ENCODE measurements around the gene SYNPO. TPM values are rescaled to one million over a fixed set of nuclear protein-coding genes. Genes with fewer than 3 reads are reported as not detected.

The SYNPO gene
- total RNA-seq, 1 donor from 2014 or later = 829 TPM

Other genes with a start within 250 kb of the SYNPO start
- gene CD74, start 227.8 kb upstream of the SYNPO start, total RNA-seq = 239 TPM
- 852 TPM for gene RPS14, start 190.9 kb upstream of the SYNPO start, total RNA-seq
- gene NDST1, start 132.5 kb upstream of the SYNPO start, total RNA-seq = 67.6 TPM
- 10.0 TPM for gene MYOZ3, start 20.6 kb downstream of the SYNPO start, total RNA-seq
- gene RBM22, start 60.4 kb downstream of the SYNPO start, total RNA-seq = 33.8 TPM
- 44.9 TPM for gene DCTN4, start 118.4 kb downstream of the SYNPO start, total RNA-seq
- gene SMIM3, start 138.1 kb downstream of the SYNPO start, total RNA-seq = 15.3 TPM
- gene IRGM, start 205.9 kb downstream of the SYNPO start, total RNA-seq = not detected